ENCODE results near the gene CNDP1.

The CNDP1 gene

DNA sequence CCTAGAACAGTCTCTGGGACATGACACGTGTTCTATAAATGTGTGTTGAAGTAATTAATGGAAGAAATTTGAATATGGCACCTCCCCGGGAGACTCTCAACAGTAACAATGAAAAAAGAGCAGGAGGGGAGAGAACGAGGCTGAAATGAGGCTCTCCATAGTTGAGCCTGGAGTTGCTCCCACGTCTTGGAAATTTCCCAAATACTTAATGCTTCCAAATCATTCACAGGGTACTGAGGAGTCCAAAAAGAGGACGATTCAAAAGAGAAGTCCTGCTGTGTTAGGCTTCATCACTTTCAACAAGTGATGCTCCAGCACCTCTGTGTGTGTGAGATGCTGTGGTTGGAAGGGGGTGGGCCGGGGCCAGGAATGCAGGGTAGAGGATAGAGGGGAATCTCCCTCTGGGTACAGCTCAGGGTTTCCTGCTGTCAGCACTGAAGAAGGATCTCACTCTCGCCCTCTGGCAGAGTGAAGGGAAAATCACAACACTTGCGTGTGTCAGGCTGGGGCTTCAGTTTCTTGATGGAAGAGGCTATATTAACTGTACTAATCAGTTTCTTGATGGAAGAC lies 45.3 kb downstream of the CNDP1 start:
- DNase-seq (ENCODE audit: low read depth in 2 of 3, low spot score in 1 of 3) = no peak

GRCh38 chr18:74582642-74583041 lies 48.3 kb downstream of the CNDP1 start:
- DNase-seq (ENCODE audit: low read depth in 2 of 3, low spot score in 1 of 3) = no peak

DNA sequence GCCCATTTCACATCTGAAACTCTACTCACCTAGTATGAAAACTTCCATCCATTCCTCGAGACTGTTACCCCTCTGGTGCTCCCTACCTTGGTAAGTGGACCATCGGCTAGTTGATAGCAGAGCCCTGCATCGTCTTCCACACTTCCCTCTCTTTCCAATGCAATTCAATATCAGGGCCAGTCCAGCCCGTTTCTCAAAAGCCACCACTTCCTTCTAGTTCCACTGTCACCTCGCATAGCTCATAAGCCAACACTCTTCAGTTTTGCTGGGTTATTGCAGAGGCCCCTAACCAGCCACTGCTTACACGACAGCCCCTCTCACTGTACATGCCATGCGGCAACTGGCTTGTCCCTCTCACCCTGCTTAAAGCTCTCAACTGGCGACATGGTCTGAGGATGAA lies 53.1 kb downstream of the CNDP1 start:
- DNase-seq (ENCODE audit: low read depth in 2 of 3, low spot score in 1 of 3) = no peak

DNA sequence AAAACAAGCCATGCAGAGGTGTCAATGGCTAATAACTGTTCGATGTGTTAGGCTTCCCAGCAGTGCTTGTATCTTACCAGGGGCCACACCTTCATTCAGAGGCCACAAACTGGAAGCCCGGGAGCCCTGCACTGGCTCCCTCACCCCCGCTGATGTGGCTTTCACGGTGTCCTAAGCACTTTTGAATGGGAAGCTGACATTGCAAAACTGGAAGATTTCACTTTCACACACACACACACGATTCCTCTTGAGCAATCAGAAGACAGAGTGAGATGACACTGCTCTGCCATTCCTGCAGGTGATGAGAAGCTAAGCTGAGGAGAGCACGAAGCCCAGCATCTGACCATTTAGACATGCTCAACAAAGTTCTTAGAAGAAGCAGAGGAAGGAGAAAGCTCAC lies 54.7 kb downstream of the CNDP1 start:
- no peak for DNase-seq (ENCODE audit: low read depth in 2 of 3, low spot score in 1 of 3)

- no peak for DNase-seq (ENCODE audit: low read depth in 2 of 3, low spot score in 1 of 3)
These were observed 55.5 kb downstream of the CNDP1 start for GRCh38 chr18:74589811-74590210.

DNA sequence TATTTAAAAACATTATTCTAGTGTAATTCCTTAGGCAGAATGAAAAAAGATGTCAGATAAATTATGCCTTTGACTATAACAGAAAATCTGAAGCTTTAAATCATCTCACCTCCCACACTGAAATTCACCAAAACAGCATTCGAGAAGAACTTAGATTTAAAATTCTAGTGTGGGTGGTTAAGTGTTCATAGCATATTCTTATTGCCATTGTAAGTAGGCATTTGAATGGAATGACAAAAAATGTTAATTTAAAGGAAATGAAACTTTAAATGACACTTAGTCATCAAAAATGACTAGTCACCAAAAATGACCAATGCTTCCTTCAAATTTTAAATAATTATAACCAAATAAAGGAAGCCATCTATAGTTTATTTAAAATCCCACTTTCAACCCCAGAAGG lies 56.4 kb downstream of the CNDP1 start:
- no peak for DNase-seq (ENCODE audit: low read depth in 2 of 3, low spot score in 1 of 3)

DNA sequence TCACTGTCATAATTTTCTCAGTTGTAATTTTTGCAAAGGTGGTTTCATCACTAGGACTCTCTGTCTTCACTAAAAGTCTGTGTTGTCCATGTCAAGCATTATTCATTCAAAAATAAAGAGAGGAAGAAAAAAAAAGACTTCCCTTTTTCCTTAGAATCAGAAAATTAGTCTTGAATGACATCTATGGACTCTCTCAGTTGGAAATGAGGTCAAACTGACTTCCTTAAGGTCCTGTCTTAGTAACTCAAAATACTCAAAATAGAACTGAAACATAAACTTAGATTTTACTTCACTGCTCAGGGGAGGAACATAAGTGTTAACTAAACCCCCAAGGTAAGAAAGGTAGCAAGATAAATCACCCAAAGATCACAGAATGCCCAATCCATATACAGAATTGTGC lies 61.1 kb downstream of the CNDP1 start:
- no peak for DNase-seq (ENCODE audit: low read depth in 2 of 3, low spot score in 1 of 3)

DNA sequence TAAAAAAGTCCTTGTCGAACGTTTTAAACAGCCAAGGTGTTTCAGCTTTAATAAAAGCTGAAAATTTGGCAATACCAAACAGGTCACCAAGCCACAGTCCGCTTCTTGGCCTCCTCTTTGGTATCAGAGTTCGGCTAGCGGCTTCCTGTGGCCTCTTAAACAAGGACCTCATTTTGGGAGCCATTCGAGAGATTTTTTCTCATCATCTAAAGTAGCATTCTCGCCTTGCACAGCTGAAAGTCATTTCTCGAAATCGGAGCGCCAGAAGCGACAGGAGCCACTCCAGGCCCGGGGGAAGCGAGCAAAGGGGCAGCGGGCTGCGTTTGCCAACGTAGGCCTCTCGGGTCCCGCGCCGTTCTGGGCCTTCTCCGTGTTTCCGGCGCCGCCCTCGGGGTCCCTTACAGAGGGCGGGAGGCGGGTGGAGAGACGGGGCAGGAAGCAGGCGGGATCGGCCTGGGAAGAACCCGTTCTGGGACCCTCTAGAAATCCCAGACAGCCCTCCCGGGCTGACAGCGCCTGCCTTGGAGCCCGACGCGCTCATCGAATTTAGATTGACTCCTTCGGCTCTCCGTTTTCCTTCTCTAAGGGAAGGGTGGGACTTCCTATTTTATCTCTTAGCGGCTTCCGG lies 62.8 kb downstream of the CNDP1 start:
- peak; percentile 40 to 68 (median 52) for DNase-seq (ENCODE audit: low read depth in 2 of 3, low spot score in 1 of 3)

GRCh38 chr18:74597662-74598349 lies 63.5 kb downstream of the CNDP1 start, which contains the start of gene ZNF407:
Gene ZNF407 (plus strand): TSS chr18:74597870. CDS start chr18:74631020, 33,150 bp downstream.
- DNase-seq (ENCODE audit: low read depth in 2 of 3, low spot score in 1 of 3) = peak; percentile 72 to 82 (median 78)

- peak; percentile 41 to 47 (median 46) for DNase-seq (ENCODE audit: low read depth in 2 of 3, low spot score in 1 of 3)
These were observed 64.2 kb downstream of the CNDP1 start for GRCh38 chr18:74598350-74599001.

- DNase-seq (ENCODE audit: low read depth in 2 of 3, low spot score in 1 of 3) = no peak
These were observed 70.1 kb downstream of the CNDP1 start for GRCh38 chr18:74604361-74604760.

DNA sequence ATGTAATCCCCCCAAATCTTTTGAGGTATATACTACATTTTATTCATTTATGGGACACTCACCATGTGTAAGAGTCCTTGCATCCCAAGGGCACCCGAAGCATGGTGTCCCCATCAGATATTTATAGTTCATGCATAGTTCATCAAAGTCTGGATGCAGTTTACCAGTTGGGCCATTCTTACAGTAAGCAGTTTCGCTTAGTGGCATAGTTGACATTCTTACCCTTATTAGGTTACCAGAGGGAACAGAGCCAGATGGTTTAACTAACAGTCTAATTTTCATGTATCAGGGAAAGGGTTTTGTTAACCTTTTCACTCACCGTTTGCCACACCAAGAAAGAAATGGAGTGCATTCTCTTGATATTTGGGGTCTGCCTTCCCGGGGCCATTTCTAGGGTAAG lies 70.5 kb downstream of the CNDP1 start:
- DNase-seq (ENCODE audit: low read depth in 2 of 3, low spot score in 1 of 3) = no peak

DNA sequence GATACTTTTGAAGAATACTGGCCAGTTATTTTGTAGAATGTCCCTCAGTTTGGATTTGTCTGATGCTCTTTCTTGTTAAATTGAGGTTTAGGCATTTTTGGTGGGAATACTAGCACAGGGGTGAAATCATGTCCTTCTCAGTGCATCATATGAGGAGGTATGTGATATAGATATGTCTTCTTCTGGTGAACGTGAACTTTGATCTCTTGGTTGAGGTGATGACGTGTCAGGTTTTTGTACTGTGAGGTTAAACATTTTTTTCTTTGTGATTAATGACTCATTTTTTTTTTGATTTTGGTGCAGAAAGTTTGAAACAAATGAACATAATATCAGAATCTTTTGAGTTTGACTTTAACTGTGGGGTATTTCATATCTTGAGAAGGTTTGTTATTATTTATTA lies 74.4 kb downstream of the CNDP1 start:
- DNase-seq (ENCODE audit: low read depth in 2 of 3, low spot score in 1 of 3) = no peak

DNA sequence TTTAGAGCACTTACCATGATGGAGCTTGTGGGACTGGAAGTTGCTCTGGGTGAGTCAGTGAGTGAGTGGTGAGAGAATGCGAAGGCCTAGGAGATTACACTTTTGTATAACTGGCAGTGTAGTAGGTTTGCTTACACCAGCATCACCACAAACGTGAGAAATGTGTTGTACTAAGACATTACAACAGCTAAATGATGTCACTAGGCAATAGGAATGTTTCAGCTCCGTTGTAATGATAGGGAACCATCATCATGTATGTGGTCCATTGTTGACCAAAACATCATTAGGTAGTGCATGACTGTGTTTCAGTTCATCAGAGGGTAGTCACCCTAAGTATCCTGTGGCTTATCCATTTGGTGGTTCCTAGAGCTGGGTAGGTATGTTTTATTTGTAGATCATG lies 75.2 kb downstream of the CNDP1 start:
- DNase-seq (ENCODE audit: low read depth in 2 of 3, low spot score in 1 of 3) = no peak

GRCh38 chr18:74610051-74610615 lies 75.8 kb downstream of the CNDP1 start:
- DNase-seq (ENCODE audit: low read depth in 2 of 3, low spot score in 1 of 3) = no peak

- no peak for DNase-seq (ENCODE audit: low read depth in 2 of 3, low spot score in 1 of 3)
These were observed 76.6 kb downstream of the CNDP1 start for GRCh38 chr18:74610860-74611259.

DNA sequence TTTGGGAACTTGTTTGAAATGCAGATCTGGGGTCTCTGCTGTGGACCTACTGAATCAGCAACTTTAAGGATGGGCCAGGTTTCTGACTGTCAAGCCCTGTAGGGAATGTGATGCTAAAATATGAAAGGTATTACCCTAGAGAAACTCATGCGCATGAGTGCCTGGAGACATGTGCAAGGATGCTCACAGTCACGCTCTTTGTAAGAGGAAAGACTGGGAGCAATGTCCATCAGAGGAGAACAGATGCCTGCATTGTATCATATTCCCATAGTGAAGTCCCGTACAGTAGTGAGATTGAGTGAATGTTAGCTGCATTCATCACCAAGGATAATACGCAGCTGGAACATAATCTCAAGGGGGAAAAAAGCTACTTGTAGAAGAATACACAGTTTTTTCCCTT lies 77.5 kb downstream of the CNDP1 start:
- no peak for DNase-seq (ENCODE audit: low read depth in 2 of 3, low spot score in 1 of 3)

GRCh38 chr18:74613381-74613780 lies 79.1 kb downstream of the CNDP1 start:
- no peak for DNase-seq (ENCODE audit: low read depth in 2 of 3, low spot score in 1 of 3)

DNA sequence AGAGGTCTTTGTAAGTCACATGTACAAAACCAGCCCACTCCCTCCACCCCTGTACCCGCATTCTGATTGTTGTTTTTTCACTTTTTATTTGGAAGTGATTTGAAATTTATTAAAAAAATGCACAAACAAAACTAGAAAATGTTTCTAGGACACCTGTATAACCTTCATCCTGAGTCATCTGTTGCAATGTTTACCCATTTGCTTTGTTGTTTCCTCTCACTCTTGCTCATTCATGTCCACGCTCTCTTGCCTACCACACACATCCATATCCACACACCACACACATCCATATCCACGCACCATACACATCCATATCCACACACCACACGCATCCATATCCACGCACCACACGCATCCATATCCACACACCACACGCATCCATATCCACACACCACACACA lies 82.2 kb downstream of the CNDP1 start:
- DNase-seq (ENCODE audit: low read depth in 2 of 3, low spot score in 1 of 3) = no peak

GRCh38 chr18:74617486-74617885 lies 83.2 kb downstream of the CNDP1 start:
- DNase-seq (ENCODE audit: low read depth in 2 of 3, low spot score in 1 of 3) = no peak

GRCh38 chr18:74622072-74622471 lies 87.8 kb downstream of the CNDP1 start:
- DNase-seq (ENCODE audit: low read depth in 2 of 3, low spot score in 1 of 3) = no peak

Measured in stimulated activated CD4-positive, alpha-beta T cell treated with anti-CD3 and anti-CD28 coated beads, Interleukin-12 subunit alpha, Interleukin-12 subunit beta, amount 100 ng/mL, for 48 hours (primary cell).